ENCODE data around the gene OTOS. TPM values are rescaled to one million over a fixed set of nuclear protein-coding genes. Genes with fewer than 3 reads are reported as not detected.

Gene OTOS
- total RNA-seq, 1 experiment from 2014 or later = not detected

- Mint-ChIP-seq H3K4me3 (ENCODE audit: unreplicated experiment) (no peak overlapping the region), H3K36me3 (ENCODE audit: insufficient read depth, unreplicated experiment) (no peaks in the 10 kb centered on the region), H3K4me1 (ENCODE audit: insufficient read depth, unreplicated experiment) (peaks cover 5% of the 10 kb centered on the region), H3K9me3 (ENCODE audit: unreplicated experiment) (no peaks in the 10 kb centered on the region), H3K27me3 (ENCODE audit: insufficient read depth, unreplicated experiment) (peaks cover 61% of the 10 kb centered on the region), H3K27ac (ENCODE audit: low read depth, unreplicated experiment) (no peak overlapping the region)
- TF ChIP-seq CTCF (IDR thresholded peaks at IDR 0.05; ENCODE audit: unreplicated experiment) = no peak
- ChIA-PET CTCF (interaction anchor here (0.5 to 0.6 kb wide), 2 partner anchors 267 to 1444 kb away, joined by 3 read pairs; no protein-coding TSS in a partner anchor), POLR2A (interaction anchor here (0.6 to 0.7 kb wide), 2 partner anchors 34 to 46 kb away, joined by 3 read pairs; no protein-coding TSS in a partner anchor)
- no TSS peak for BruUV-seq (replicated peaks)
- intact Hi-C loops (cut with micrococcal nuclease) = no loop called here
- no peak for DNase-seq (ENCODE audit: unreplicated experiment)
Measured at GRCh38 chr2:240169486-240170353, 29.3 kb upstream of the OTOS start.

GRCh38 chr2:240168546-240169361 is 28.3 kb upstream of the OTOS start:
- POLR2A ChIA-PET = no interaction called here
- no peak overlapping the region for H3K27ac Mint-ChIP-seq (ENCODE audit: low read depth, unreplicated experiment)
- H3K27me3 Mint-ChIP-seq (ENCODE audit: insufficient read depth, unreplicated experiment) = peaks cover 53% of the 10 kb centered on the region

GRCh38 chr2:240168041-240168440 is 27.6 kb upstream of the OTOS start:
- intact Hi-C loops (cut with micrococcal nuclease) = no loop called here
- Mint-ChIP-seq H3K27me3 (ENCODE audit: insufficient read depth, unreplicated experiment) (peaks cover 56% of the 10 kb centered on the region), H3K4me3 (ENCODE audit: unreplicated experiment) (no peak overlapping the region), H3K36me3 (ENCODE audit: insufficient read depth, unreplicated experiment) (no peaks in the 10 kb centered on the region), H3K27ac (ENCODE audit: low read depth, unreplicated experiment) (no peak overlapping the region), H3K4me1 (ENCODE audit: insufficient read depth, unreplicated experiment) (peaks cover 5% of the 10 kb centered on the region), H3K9me3 (ENCODE audit: unreplicated experiment) (no peaks in the 10 kb centered on the region)
- DNase-seq (ENCODE audit: unreplicated experiment) = no peak
- no peak for TF ChIP-seq CTCF (IDR thresholded peaks at IDR 0.05; ENCODE audit: unreplicated experiment)
- ChIA-PET CTCF (no interaction called here), POLR2A (no interaction called here)
- no TSS peak for BruUV-seq (replicated peaks)

More at GRCh38 chr2:240168546-240169361, 28.3 kb upstream of the OTOS start:
- DNase-seq (ENCODE audit: unreplicated experiment) = no peak
- H3K4me1 Mint-ChIP-seq (ENCODE audit: insufficient read depth, unreplicated experiment) = peaks cover 5% of the 10 kb centered on the region
- BruUV-seq (replicated peaks) = no TSS peak
- intact Hi-C loops (cut with micrococcal nuclease) = no loop called here
- H3K36me3 Mint-ChIP-seq (ENCODE audit: insufficient read depth, unreplicated experiment) = no peaks in the 10 kb centered on the region
- TF ChIP-seq CTCF (IDR thresholded peaks at IDR 0.05; ENCODE audit: unreplicated experiment) = no peak
- no peak overlapping the region for H3K4me3 Mint-ChIP-seq (ENCODE audit: unreplicated experiment)
- no peaks in the 10 kb centered on the region for H3K9me3 Mint-ChIP-seq (ENCODE audit: unreplicated experiment)
- CTCF ChIA-PET = interaction anchor here (0.5 to 0.6 kb wide), 2 partner anchors 268 to 1445 kb away, joined by 3 read pairs; no protein-coding TSS in a partner anchor

- BruUV-seq (replicated peaks) = no TSS peak
- POLR2A ChIA-PET = no interaction called here
Measured at GRCh38 chr2:240167588-240167880, 27.1 kb upstream of the OTOS start.

More at GRCh38 chr2:240167588-240167880, 27.1 kb upstream of the OTOS start:
- TF ChIP-seq CTCF (IDR thresholded peaks at IDR 0.05; ENCODE audit: unreplicated experiment) = no peak
- Mint-ChIP-seq H3K9me3 (ENCODE audit: unreplicated experiment) (no peaks in the 10 kb centered on the region), H3K27me3 (ENCODE audit: insufficient read depth, unreplicated experiment) (peaks cover 56% of the 10 kb centered on the region), H3K27ac (ENCODE audit: low read depth, unreplicated experiment) (no peak overlapping the region), H3K4me3 (ENCODE audit: unreplicated experiment) (no peak overlapping the region), H3K36me3 (ENCODE audit: insufficient read depth, unreplicated experiment) (no peaks in the 10 kb centered on the region), H3K4me1 (ENCODE audit: insufficient read depth, unreplicated experiment) (peaks cover 5% of the 10 kb centered on the region)
- DNase-seq (ENCODE audit: unreplicated experiment) = no peak
- intact Hi-C loops (cut with micrococcal nuclease) = no loop called here
- CTCF ChIA-PET = interaction anchor here (0.7 kb wide), 1 partner anchor 520 kb away, joined by 3 read pairs; no protein-coding TSS in a partner anchor

All from MCF 10A (cell line).